Measurements from ENCODE around the gene ELOA2.
"Not testable (repeated sequence)": the region's sequence is repeated elsewhere in the genome, so short reads cannot be mapped to it uniquely, and the experiment has no call there.

Gene ELOA2

DNA sequence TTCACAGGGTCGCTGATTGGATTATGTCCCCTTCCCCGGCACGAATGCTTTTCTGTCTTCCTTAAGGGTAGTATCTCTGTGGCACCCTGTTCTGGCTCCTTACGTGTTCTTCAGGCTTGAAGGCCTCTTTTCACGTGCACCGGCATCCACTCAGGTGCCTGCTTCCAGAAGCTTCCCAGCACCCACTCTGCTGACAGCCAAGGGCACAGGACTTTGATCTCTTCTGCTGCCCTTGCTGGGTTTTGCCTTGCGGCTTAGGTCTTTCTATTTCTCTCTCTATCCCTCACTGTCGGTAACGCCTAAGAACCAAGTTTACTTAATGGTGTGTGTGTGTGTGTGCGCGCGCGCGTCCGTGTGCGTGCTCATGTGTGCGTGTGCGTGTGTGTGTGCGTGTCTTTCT is 14.7 kb downstream of the ELOA2 start:
- DNase-seq: not testable (repeated sequence)

DNA sequence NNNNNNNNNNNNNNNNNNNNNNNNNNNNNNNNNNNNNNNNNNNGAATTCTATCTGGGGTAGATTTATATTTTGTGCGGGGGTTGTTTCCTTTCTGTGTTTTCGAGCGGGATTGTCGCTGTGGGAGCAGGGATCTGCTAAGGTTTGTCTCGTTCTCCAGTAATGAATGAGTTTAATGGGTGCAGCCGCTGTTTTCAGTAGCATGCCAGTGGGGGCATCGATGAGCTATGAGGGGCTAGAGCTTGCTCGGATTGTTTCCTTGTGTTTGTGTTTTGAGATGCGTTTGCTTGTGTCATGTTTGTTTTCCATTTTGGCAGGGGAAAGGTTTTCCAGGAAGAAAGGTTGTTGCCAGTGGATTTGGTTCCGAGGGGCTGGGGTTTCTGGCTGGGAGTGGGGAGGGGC is 15.6 kb downstream of the ELOA2 start:
- DNase-seq: not testable (repeated sequence)

Measured in DMS53 (cell line).